Medulla oblongata (tissue), 1 donor: ENCODE data around the gene CTRL.

Source experiments
- DNase-seq: peaks from one replicate; pipeline ENCODE4 v3.0.0-alpha.2; 2015; ENCODE audit errors: extremely low spot score

Gene CTRL

GRCh38 chr16:67963292-67963661 is 31.6 kb upstream of the CTRL start:
- DNase-seq, result peak; percentile 70

GRCh38 chr16:67962135-67962534 is 30.5 kb upstream of the CTRL start:
- DNase-seq, result no peak

GRCh38 chr16:67961551-67961957 is 29.9 kb upstream of the CTRL start:
- DNase-seq, result no peak

- no peak for DNase-seq
These were observed 28.1 kb upstream of the CTRL start for GRCh38 chr16:67959536-67960329.

GRCh38 chr16:67957622-67958021 is 26.0 kb upstream of the CTRL start:
- DNase-seq, result no peak

- DNase-seq, result no peak
These were observed 22.9 kb upstream of the CTRL start for GRCh38 chr16:67954421-67955196.

- DNase-seq, result no peak
These were observed 22.1 kb upstream of the CTRL start for GRCh38 chr16:67953641-67954375.

- peak; percentile 91 for DNase-seq
These were observed 19.8 kb upstream of the CTRL start for GRCh38 chr16:67951485-67951884.

- DNase-seq, result no peak
These were observed 18.7 kb upstream of the CTRL start for GRCh38 chr16:67950335-67950843.

- no peak for DNase-seq
These were observed 18.0 kb upstream of the CTRL start for GRCh38 chr16:67949645-67950044.

GRCh38 chr16:67948015-67948414 is 16.4 kb upstream of the CTRL start:
- no peak for DNase-seq

GRCh38 chr16:67946966-67947558 is 15.4 kb upstream of the CTRL start:
- DNase-seq, result no peak

- no peak for DNase-seq
These were observed 14.5 kb upstream of the CTRL start for GRCh38 chr16:67946128-67946569.

GRCh38 chr16:67945392-67945933 is 13.8 kb upstream of the CTRL start:
- DNase-seq, result no peak

GRCh38 chr16:67944690-67945391 is 13.2 kb upstream of the CTRL start:
- no peak for DNase-seq

GRCh38 chr16:67943619-67944504 is 12.2 kb upstream of the CTRL start, which contains the start of gene LCAT:
Gene LCAT (minus strand): TSS chr16:67944120. CDS start chr16:67944101, 19 bp downstream.
- DNase-seq, result peak; percentile 91

GRCh38 chr16:67943256-67943618 is 11.6 kb upstream of the CTRL start:
- DNase-seq, result no peak

GRCh38 chr16:67942510-67943255 is 11.0 kb upstream of the CTRL start:
- no peak for DNase-seq

- DNase-seq, result peak; percentile 31
These were observed 10.5 kb upstream of the CTRL start for GRCh38 chr16:67942200-67942509.
